NCI-H2081 treated with DMSO at 0.1 percent for 48 hours (cell line): ENCODE measurements around the gene PVRIG.
A peak's percentile ranks its signal among the peaks of the same experiment; 100 is the strongest.
"Not testable (repeated sequence)": the region's sequence is repeated elsewhere in the genome, so short reads cannot be mapped to it uniquely, and the experiment has no call there.

Experiments
- DNase-seq: peaks from one replicate; lab custom pipeline; 2025; lab: John Stamatoyannopoulos, UW

PVRIG gene

GRCh38 chr7:100234660-100235317 lies 15.0 kb downstream of the PVRIG start:
- DNase-seq: not testable (repeated sequence)

GRCh38 chr7:100239975-100240374 lies 20.2 kb downstream of the PVRIG start:
- not testable (repeated sequence) for DNase-seq

GRCh38 chr7:100243385-100243784 lies 23.6 kb downstream of the PVRIG start:
- DNase-seq: not testable (repeated sequence)

- DNase-seq: not testable (repeated sequence)
Observed at GRCh38 chr7:100244988-100245605, 25.3 kb downstream of the PVRIG start.

DNA sequence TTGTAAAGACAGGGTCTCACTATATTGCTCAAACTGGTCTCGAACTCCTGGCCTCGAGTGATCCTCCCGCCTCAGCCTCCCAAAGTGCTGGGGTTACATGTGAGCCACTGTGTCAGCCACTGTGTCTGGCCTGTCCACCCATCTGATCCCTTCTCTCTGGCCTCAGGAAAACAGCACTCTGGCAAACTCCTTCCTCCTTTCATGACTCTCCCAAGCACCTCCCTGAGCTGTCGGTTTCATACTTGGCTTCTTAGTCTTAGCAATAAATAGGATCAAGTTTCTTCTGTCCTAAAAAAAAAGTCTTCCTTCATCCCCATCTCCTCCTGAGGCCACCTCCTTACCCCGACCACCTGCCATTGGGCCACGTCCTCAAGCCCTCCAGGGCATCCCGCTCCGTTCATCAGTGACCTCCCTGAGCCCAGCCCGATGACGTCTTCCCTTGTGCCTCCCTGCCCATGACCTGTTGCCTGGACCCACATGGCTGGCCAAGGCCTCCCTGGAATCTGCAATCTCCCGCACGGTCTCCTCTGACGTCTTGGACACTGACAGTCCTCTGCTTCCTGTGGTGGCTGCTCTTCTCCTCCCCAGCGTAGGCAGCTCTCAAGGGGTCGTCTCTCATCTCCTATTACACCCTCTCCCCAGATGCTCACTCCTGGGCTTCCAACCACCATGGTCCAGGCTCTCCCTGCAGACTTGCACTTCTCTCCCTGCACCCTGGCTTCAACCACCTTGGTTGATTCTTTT lies 26.5 kb downstream of the PVRIG start:
- not testable (repeated sequence) for DNase-seq

- DNase-seq: not testable (repeated sequence)
Observed at GRCh38 chr7:100246865-100247137, 27.1 kb downstream of the PVRIG start.

GRCh38 chr7:100247152-100247757 lies 27.5 kb downstream of the PVRIG start:
- peak; percentile 15 for DNase-seq

GRCh38 chr7:100248483-100248882 lies 28.7 kb downstream of the PVRIG start:
- no peak for DNase-seq

GRCh38 chr7:100257017-100257416 lies 37.3 kb downstream of the PVRIG start:
- no peak for DNase-seq

- DNase-seq: not testable (repeated sequence)
Observed at GRCh38 chr7:100259984-100260383, 40.2 kb downstream of the PVRIG start.

DNA sequence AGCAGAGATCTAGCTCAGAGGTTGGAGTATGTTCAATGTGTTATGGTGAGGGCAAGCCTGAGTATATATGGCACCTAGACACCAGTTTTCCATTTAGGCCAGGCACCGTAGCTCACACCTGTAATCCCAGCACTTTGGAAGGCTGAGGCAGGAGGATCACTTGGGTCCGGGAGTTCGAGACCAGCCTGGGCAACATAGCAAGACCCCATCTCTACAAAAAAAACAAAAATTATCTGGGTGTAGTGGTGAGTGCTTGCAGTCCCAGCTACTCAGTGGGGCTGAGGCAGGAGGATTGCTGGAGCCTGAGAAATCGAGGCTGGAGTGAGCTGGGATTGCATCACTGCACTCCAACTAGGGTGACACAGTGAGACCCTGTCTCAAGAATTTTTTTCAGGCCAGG lies 43.1 kb downstream of the PVRIG start:
- not testable (repeated sequence) for DNase-seq

GRCh38 chr7:100264223-100264622 lies 44.5 kb downstream of the PVRIG start:
- DNase-seq: not testable (repeated sequence)

DNA sequence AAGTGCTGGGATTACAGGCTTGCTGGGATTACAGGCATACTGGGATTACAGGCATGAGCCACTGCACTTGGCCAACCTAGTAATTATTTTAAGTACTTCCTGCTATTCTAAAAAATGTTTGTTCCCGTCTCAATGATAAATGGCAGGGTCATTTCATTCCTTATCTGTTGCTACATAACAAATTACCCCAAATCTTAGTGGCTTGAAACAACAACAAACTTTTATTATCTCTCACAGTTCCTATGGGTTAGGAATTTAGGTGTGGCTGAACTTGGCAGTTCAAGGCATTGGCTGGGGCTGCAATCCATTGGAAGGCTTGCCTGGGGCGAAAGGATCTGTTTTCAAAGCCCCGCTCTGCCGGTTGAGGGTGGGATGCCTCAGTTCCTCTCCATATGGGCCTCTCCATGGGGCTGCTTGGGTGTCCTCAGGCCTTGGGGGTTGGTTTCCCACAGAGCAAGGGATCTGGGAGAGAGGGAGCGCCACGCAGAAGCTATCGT lies 45.0 kb downstream of the PVRIG start:
- not testable (repeated sequence) for DNase-seq

- not testable (repeated sequence) for DNase-seq
Observed at GRCh38 chr7:100265851-100266250, 46.1 kb downstream of the PVRIG start.

- no peak for DNase-seq
Observed at GRCh38 chr7:100266576-100267354, 47.0 kb downstream of the PVRIG start.

DNA sequence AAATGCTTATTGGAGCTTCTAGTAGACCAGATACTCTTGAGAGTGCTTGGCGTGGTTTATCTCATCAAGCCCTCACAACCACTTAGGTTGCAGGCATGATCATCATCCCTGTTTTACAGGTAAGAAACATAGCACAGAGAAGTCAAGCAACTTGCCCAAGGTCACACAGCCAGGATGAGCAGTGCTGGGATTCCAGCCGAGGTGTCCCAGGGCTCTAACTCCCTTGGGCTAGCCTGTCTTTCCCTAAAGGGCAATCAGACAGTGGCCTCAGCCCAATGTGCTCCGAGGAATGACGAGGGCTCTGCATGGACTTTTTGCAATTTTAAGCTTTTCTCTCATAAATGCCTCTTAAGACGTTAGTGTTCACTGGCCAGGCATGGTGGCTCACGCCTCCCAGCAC lies 47.9 kb downstream of the PVRIG start:
- DNase-seq: no peak

GRCh38 chr7:100268882-100269281 lies 49.1 kb downstream of the PVRIG start:
- DNase-seq: not testable (repeated sequence)

DNA sequence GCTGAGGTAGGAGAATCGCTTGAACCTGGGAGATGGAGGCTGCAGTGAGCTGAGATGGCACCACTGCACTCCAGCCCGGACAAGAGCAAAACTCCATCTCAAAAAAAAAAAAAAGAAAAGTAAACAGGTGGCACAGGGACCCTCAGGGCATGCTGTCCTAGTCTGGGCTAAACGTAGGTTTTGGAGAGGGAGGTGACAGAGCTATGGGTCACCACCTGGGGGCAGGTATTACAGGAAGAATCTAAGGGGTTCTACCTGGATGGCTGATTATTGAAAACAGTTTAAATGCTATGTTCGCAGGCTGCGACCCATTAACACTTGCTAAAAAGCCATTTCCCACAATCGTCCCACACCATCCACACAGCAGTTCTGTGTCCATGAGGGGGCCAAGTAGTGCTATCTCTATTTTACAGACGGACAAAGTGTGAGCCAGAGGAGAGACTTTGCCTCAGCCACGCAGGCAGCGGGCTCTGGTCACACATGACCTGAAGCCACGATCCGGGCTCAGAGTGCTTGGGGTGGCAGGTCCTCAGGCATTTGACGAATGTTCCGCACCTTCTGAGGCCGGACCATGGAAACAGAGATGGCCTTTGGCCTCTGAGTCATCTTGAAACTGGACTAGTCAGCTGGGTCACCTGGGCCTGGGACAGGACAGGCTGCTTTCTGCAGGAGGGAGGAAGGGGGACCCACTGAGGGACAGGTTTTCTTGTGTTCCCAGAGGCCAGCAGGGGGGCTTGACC lies 49.7 kb downstream of the PVRIG start:
- not testable (repeated sequence) for DNase-seq

GRCh38 chr7:100270046-100270918 lies 50.5 kb downstream of the PVRIG start:
- DNase-seq: not testable (repeated sequence)
